Measurements from ENCODE around the gene SNX32. TPM values are rescaled to one million over a fixed set of nuclear protein-coding genes. Genes with fewer than 3 reads are reported as not detected.

The SNX32 gene
- total and polyA plus RNA-seq, 2 of the 13 experiments (the other 11 are each of a cell fraction or from before 2014, with no cell fraction given), result 0.09 to 0.34 TPM

DNA sequence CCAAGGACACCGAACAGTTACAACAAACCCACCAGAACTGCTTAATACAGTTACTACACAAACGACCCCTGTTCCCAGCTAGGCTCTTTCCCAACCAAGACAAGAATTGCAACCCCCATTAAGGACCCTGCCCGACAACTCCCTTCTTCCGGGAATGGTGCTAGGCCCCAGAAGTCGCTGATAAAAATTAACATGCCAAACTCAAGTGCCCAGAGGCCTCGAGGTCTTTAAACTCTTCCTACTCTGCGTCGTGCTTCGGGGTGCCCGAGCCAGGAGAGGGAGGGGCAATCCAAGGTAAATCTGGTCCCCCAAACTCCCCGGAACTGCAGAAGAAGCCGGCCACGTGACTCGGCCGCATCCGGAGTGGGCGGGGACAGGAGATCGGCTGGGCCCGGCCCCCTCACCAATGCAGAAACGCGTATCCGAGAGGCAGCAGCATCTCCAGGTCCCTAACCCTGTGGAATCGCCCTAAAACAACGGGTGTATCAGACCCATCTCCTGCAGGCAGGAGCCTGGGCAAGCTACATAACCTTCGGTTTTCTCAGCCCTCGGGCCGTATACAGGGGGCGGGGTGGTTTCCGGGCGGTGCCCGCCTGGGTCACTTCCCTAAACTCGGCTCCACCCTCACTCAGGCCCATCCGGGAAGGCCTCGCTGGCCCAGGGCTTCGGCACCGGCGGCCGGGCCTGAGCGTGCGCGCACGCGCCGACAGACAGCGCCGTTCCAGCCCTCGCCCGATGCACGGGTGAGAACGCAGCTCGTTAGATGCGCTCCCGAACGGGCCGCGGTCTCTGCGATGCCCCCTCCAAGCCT lies 23.1 kb downstream of the SNX32 start (continued):
- TF ChIP-seq SOX6 (IDR thresholded peaks at IDR 0.05) (no peak), SOX6 (CRISPR knock-in tag; IDR thresholded peaks at IDR 0.05) (0 out of 2 replicates have a peak, but pooled peaks have one; percentile 26), ZNF530 (CRISPR knock-in tag; IDR thresholded peaks at IDR 0.05; ENCODE audit: low read depth) (no peak), CBX5 (CRISPR knock-in tag; IDR thresholded peaks at IDR 0.05; ENCODE audit: borderline replicate concordance) (no peak), ZNF652 (CRISPR knock-in tag; IDR thresholded peaks at IDR 0.05; ENCODE audit: borderline replicate concordance, low read depth) (no peak), PCBP1 (IDR thresholded peaks at IDR 0.05; ENCODE audit: borderline replicate concordance, low read depth, low read length) (no peak), POLR2G (IDR thresholded peaks at IDR 0.05; ENCODE audit: low read depth, low read length) (peak; percentile 55; the same call in 1 of the 2 replicates), ZNF17 (CRISPR knock-in tag; IDR thresholded peaks at IDR 0.05) (no peak), PRMT3 (CRISPR knock-in tag; IDR thresholded peaks at IDR 0.05; ENCODE audit: borderline replicate concordance, low read depth) (no peak)
- TF ChIP-seq, protein P1, sequence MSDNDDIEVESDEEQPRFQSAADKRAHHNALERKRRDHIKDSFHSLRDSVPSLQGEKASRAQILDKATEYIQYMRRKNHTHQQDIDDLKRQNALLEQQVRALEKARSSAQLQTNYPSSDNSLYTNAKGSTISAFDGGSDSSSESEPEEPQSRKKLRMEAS (IDR thresholded peaks at IDR 0.05), result peak; percentile 48; the same call in 1 of the 2 replicates
- TF ChIP-seq, protein P2, sequence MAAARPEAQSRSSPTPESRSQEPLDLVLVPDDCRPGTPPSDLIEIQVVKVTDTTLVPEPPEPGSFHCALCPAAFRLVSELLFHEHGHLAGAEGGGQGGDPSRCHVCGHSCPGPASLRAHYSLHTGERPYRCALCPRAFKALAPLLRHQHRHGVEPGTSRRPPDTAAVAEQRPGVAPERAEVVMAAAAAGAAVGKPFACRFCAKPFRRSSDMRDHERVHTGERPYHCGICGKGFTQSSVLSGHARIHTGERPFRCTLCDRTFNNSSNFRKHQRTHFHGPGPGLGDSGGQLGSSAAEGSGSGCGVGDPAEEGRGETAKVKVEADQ (CRISPR knock-in tag; IDR thresholded peaks at IDR 0.05; ENCODE audit: borderline replicate concordance), result no peak

DNA sequence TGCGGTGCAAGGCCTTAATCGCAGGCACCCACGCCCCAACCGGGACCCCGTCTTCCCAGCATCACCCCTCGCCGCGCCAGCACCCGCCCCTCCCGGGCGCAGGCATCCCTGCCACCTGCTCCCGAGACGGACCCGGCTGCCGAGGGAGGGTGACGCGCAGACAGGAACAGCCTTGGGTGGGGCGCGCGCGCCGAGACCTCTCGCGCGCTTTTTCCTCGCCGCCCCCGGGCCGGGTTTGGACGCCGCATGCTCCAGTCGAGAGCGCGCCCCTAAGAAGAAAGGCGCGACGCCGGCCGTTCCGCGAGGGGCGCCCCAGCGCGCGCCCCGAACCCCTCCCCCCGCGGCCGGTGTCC lies 23.7 kb downstream of the SNX32 start:
- Histone ChIP-seq H3K27ac (ENCODE audit: extremely low read length, insufficient read depth, low read length) (peak overlapping the region; percentile 83), H3K36me3 (replicated peaks in 1 of 2; ENCODE audit: control insufficient read depth in 1 of 2, insufficient read depth in 2 of 2, low read length in 2 of 2) (peaks cover 14 to 36% of the 10 kb centered on the region in 2 experiments), H3K4me1 (ENCODE audit: insufficient read depth, low read length) (peaks cover 65% of the 10 kb centered on the region), H3K27me3 (ENCODE audit: control insufficient read depth in 1 of 2, insufficient read depth in 2 of 2, low read length in 2 of 2) (no peaks in the 10 kb centered on the region; a peak in 1 of 5 replicates), H2AFZ (ENCODE audit: low read length) (no peak overlapping the region), H3K79me2 (ENCODE audit: insufficient read depth, low read length) (peaks cover 32% of the 10 kb centered on the region), H4K20me1 (ENCODE audit: insufficient read depth, low read length) (peaks cover 50% of the 10 kb centered on the region), H3K9ac (ENCODE audit: insufficient read depth, low read depth, low read length) (peak overlapping the region; percentile 86), H3K4me2 (ENCODE audit: low read depth, low read length) (peak overlapping the region; percentile 79), H3K9me3 (ENCODE audit: low read length) (no peaks in the 10 kb centered on the region), H3K4me3 (replicated peaks in 1 of 3; ENCODE audit: insufficient read depth in 1 of 3, low read depth in 2 of 3, low read length in 3 of 3) (peak overlapping the region; percentile 76 to 99 (median 93))
- FAIRE-seq, result no peak
- no peak for DNase-seq (ENCODE audit: low spot score)
- in situ Hi-C loops (cut with HindIII; ENCODE audit: extremely low pct_ligation_motif_present, low pct_unique_long_range_greater_than_20kb) (loop anchor here (10.0 kb wide), 1 partner anchor 303 kb away; the partner anchor contains the start of gene LTBP3), intact Hi-C loops (cut with micrococcal nuclease; ENCODE audit: unreplicated experiment) (no loop called here)
- ATAC-seq, result no peak
- ChIA-PET POLR2A (interaction anchor here (0.6 to 5.4 kb wide), 15 partner anchors 9 to 241 kb away, joined by 3 to 81 read pairs (median 6); partner anchors contain the start of genes AP5B1, CCDC85B, EFEMP2 and FIBP), CTCF (ENCODE audit: low intra/inter-chr PET ratio, low total read pairs) (no interaction called here)
- 0% methylated on average over 10 of the region's 49 CpGs for WGBS (ENCODE audit: low lambda C conversion rate)
- no TSS peak for BruUV-seq (replicated peaks)
- TF ChIP-seq, protein P3, sequence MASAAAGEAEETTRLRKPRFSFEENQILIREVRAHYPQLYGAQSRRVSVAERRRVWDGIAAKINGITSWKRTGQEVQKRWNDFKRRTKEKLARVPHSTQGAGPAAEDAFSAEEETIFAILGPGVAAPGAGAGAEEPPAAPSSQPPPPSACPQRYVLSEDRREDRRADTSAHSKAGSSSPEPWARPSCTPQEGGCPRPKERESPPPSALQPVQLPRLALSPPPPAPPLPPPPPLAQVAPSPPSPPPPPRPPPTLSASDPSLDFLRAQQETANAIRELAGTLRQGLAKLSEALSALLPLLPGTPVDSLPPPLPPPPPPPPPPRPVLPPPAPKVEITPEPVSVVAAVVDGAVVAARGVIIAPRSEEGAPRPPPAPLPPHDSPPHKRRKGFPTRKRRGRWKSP (CRISPR knock-in tag; IDR thresholded peaks at IDR 0.05), result 0 out of 2 replicates have a peak, but pooled peaks have one; percentile 3
- 0 out of 2 replicates have a peak, but pooled peaks have one; percentile 4 for TF ChIP-seq BRCA1 (CRISPR knock-in tag; IDR thresholded peaks at IDR 0.05)
- TF ChIP-seq ARNT (IDR thresholded peaks at IDR 0.05), result no peak
- TF ChIP-seq ZNF816 (CRISPR knock-in tag; IDR thresholded peaks at IDR 0.05; ENCODE audit: borderline replicate concordance), result peak; percentile 46
